GM23338 (cell line): ENCODE data around the gene MAP4. TPM values are rescaled to one million over a fixed set of nuclear protein-coding genes. Genes with fewer than 3 reads are reported as not detected.

Source experiments
- ATAC-seq: fragments of 200-7000 bp; cut with Tn5 transposase; 3 replicates; pipeline ENCODE4 v1.9.1; 2020
- DNase-seq: peaks from one replicate; pipeline ENCODE4 v3.0.0-alpha.2; 2015; ENCODE audit warnings: low spot score
- H2AFZ ChIP-seq: fragments of 200-600 bp; sonication (generic); 2 replicates; pipeline ENCODE4 v1.8.0; 2016; ENCODE audit warnings: antibody characterized with exemption, mild to moderate bottlenecking, moderate library complexity
- H3F3A ChIP-seq: fragments of 200-600 bp; sonication (generic); replicated peaks from 2 replicates; pipeline ENCODE4 v1.8.0; 2017; ENCODE audit warnings: antibody characterized with exemption, mixed run types, low read depth
- H3K27ac ChIP-seq: fragments of 200-600 bp; sonication (generic); 2 replicates; pipeline ENCODE4 v1.6.1; 2016; ENCODE audit warnings: low read depth
- H3K27me3 ChIP-seq: fragments of 200-600 bp; sonication (generic); 2 replicates; pipeline ENCODE4 v1.8.0; 2016; ENCODE audit warnings: mild to moderate bottlenecking, mixed run types, moderate library complexity; ENCODE audit not compliant: insufficient read depth
- H3K36me3 ChIP-seq: fragments of 200-600 bp; sonication (generic); 2 replicates; pipeline ENCODE4 v1.8.0; 2016; ENCODE audit warnings: mild to moderate bottlenecking; ENCODE audit not compliant: insufficient read depth
- H3K4me1 ChIP-seq: fragments of 200-600 bp; sonication (generic); 2 replicates; pipeline ENCODE4 v1.8.0; 2016; ENCODE audit warnings: mild to moderate bottlenecking, moderate library complexity; ENCODE audit not compliant: insufficient read depth
- H3K4me2 ChIP-seq: fragments of 200-600 bp; sonication (generic); 2 replicates; pipeline ENCODE4 v1.7.1; 2017; ENCODE audit warnings: mixed run types
- H3K4me3 ChIP-seq: fragments of 200-600 bp; sonication (generic); 2 replicates; pipeline ENCODE4 v1.6.1; 2016; ENCODE audit warnings: mixed run types
- H3K79me2 ChIP-seq: fragments of 200-600 bp; sonication (generic); replicated peaks from 2 replicates; pipeline ENCODE4 v1.8.0; 2017; ENCODE audit warnings: mild to moderate bottlenecking; ENCODE audit not compliant: insufficient read depth
- H3K9me2 ChIP-seq: fragments of 200-600 bp; sonication (generic); 2 replicates; pipeline ENCODE4 v1.8.0; 2017; ENCODE audit not compliant: insufficient read depth
- H4K20me1 ChIP-seq: fragments of 200-600 bp; sonication (generic); replicated peaks from 2 replicates; pipeline ENCODE4 v1.8.0; 2017; ENCODE audit warnings: mild to moderate bottlenecking; ENCODE audit not compliant: insufficient read depth
- H3K27ac Mint-ChIP-seq: 2 replicates; pipeline ENCODE4 v1.8.0; 2020; ENCODE audit warnings: inconsistent platforms, mild to moderate bottlenecking, moderate library complexity, mixed read lengths
- H3K27me3 Mint-ChIP-seq: 3 replicates; pipeline ENCODE4 v1.8.0; 2022; ENCODE audit warnings: low read depth, mild to moderate bottlenecking, moderate library complexity, mixed read lengths, inconsistent platforms; ENCODE audit not compliant: insufficient read depth, poor library complexity
- H3K36me3 Mint-ChIP-seq: 3 replicates; pipeline ENCODE4 v1.8.0; 2021; ENCODE audit warnings: low read depth, mild to moderate bottlenecking, inconsistent platforms, moderate library complexity, mixed read lengths
- H3K4me1 Mint-ChIP-seq: 3 replicates; pipeline ENCODE4 v1.8.0; 2020; ENCODE audit warnings: mild to moderate bottlenecking, inconsistent platforms, mixed read lengths
- H3K4me3 Mint-ChIP-seq: 3 replicates; pipeline ENCODE4 v1.8.0; 2021; ENCODE audit warnings: moderate library complexity, mild to moderate bottlenecking, inconsistent platforms, mixed read lengths
- H3K9me3 Mint-ChIP-seq: 3 replicates; pipeline ENCODE4 v1.8.0; 2020; ENCODE audit warnings: moderate library complexity, mild to moderate bottlenecking, inconsistent platforms, mixed read lengths
- CREB1 ChIP-seq: fragments of 250-450 bp; sonication (Bioruptor Pico); IDR thresholded peaks from 2 replicates; pipeline ENCODE4 v1.5.0; 2020; ENCODE audit warnings: low read depth, mild to moderate bottlenecking, moderate library complexity
- ETS1 ChIP-seq: IDR thresholded peaks from 2 replicates; pipeline ENCODE4 v1.6.1; 2016; ENCODE audit warnings: antibody characterized with exemption
- EZH2 ChIP-seq: fragments of 200-600 bp; sonication (generic); IDR thresholded peaks from one replicate; pipeline ENCODE4 v1.8.0; 2017; ENCODE audit warnings: antibody characterized with exemption, mild to moderate bottlenecking, low read depth; ENCODE audit not compliant: unreplicated experiment
- EZH2phosphoT487 ChIP-seq: fragments of 200-600 bp; sonication (generic); IDR thresholded peaks from one replicate; pipeline ENCODE4 v1.8.1; 2018; ENCODE audit warnings: antibody characterized with exemption; ENCODE audit not compliant: unreplicated experiment
- JUNB ChIP-seq: IDR thresholded peaks from one replicate; pipeline ENCODE4 v1.6.1; 2016; ENCODE audit warnings: antibody characterized with exemption; ENCODE audit not compliant: unreplicated experiment
- NANOG ChIP-seq: IDR thresholded peaks from 2 replicates; pipeline ENCODE4 v1.6.1; 2016; ENCODE audit warnings: antibody characterized with exemption, borderline replicate concordance
- POLR2AphosphoS5 ChIP-seq: IDR thresholded peaks from 2 replicates; pipeline ENCODE4 v1.6.1; 2016; ENCODE audit warnings: antibody characterized with exemption, low read depth
- STAT1 ChIP-seq: IDR thresholded peaks from one replicate; pipeline ENCODE4 v1.6.1; 2016; ENCODE audit warnings: antibody characterized with exemption; ENCODE audit not compliant: unreplicated experiment
- ZNF114 ChIP-seq: fragments of 250-450 bp; sonication (Bioruptor Pico); IDR thresholded peaks from 2 replicates; pipeline ENCODE4 v1.5.0; 2020; ENCODE audit warnings: mild to moderate bottlenecking, moderate library complexity
- ZNF331 ChIP-seq: fragments of 250-450 bp; sonication (Bioruptor Pico); IDR thresholded peaks from 2 replicates; pipeline ENCODE4 v1.5.0; 2020; ENCODE audit warnings: low read depth, mild to moderate bottlenecking, moderate library complexity
- polyA plus RNA-seq: library from polyadenylated mRNA; unstranded; fragments of >200 nt; fragmentation: Nextera tagmentation; extraction: Ambion mirVana; gene quantifications from 2 replicates; pipeline ENCODE4 v1.2.1, GENCODE V29; 2016
- total RNA-seq: library from RNA; depleted of rRNA; stranded (reverse); fragments of >200 nt; shearing (Covaris generic); gene quantifications from 2 replicates; pipeline ENCODE4 v1.2.3, GENCODE V29; 2014
- TF ChIP-seq, protein P1 (sequence below): fragments of 250-450 bp; sonication (Bioruptor Pico); IDR thresholded peaks from 2 replicates; pipeline ENCODE4 v1.5.0; 2020; ENCODE audit warnings: mild to moderate bottlenecking, moderate library complexity
- TF ChIP-seq, protein P2 (sequence below): IDR thresholded peaks from one replicate; pipeline ENCODE4 v1.6.1; 2018; ENCODE audit warnings: antibody characterized with exemption; ENCODE audit not compliant: unreplicated experiment
- TF ChIP-seq, protein P3 (sequence below), 2 experiments: fragments of 200-600 bp in 1 of 2; sonication (generic) in 1 of 2; conservative IDR thresholded peaks; 2 replicates each; pipeline versions ENCODE4 v1.5.1 to v1.6.1; 2016 to 2017; ENCODE audit warnings: antibody characterized with exemption in 2 of 2, low read depth in 2 of 2, mild to moderate bottlenecking in 2 of 2, moderate library complexity in 1 of 2

The MAP4 gene
- total and polyA plus RNA-seq, 2 experiments from 2014 or later: 103 to 113 TPM

DNA sequence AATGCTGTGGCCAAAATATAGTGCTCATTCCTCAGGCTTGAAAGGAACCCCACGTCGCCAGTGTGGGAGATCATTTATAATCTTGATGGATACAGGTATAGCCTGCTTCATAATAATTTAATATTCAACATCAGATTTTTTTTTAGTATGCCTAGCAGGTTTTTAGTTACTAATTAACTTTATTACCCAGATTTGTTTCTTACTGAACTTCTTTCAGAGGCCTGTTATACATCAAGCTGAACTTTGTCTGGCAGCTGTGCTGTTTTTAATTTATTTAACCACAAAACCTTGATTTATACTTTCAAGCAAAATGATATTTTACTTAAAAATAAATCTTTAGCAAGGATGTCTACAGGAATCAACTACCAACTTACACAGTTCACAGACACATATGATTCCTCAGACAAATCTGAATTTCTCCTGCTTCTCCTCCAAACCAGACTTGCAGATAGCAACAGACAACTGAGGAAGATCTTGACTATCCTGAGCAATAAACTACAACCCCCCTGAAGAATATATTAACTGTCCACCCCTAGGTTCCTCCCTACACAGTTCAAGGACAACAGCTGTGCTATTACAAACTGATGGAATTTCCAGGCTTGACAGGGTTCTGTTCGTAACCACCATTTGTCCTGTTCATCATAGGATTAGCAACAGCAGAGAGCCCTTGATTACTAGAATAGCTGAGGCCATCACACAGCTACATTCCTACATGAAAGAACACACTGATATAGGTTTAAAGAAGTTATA, 610 bp downstream of the MAP4 start:
- H3K27ac Mint-ChIP-seq: peak overlapping the region; percentile 80
- no peak overlapping the region for H3K4me3 Mint-ChIP-seq
- Histone ChIP-seq H3K9me2 (no peaks in the 10 kb centered on the region), H3F3A (no peaks in the 10 kb centered on the region; the same call in 1 of the 2 replicates), H3K27ac (peak overlapping the region; percentile 2; the same call in 1 of the 2 replicates), H3K4me2 (peak overlapping the region; percentile 24), H2AFZ (no peak overlapping the region), H3K27me3 (no peaks in the 10 kb centered on the region), H3K36me3 (no peaks in the 10 kb centered on the region), H3K4me3 (no peak overlapping the region), H3K79me2 (peaks cover 90% of the 10 kb centered on the region), H3K4me1 (peaks cover 36% of the 10 kb centered on the region), H4K20me1 (peaks cover 12% of the 10 kb centered on the region)
- 0 out of 3 replicates have a peak, but pooled peaks cover 2% of the 10 kb centered on the region for H3K9me3 Mint-ChIP-seq
- peaks cover 18% of the 10 kb centered on the region; the same call in 2 of the 3 replicates for H3K36me3 Mint-ChIP-seq
- peaks cover 9% of the 10 kb centered on the region for H3K27me3 Mint-ChIP-seq
- no peak for DNase-seq
- H3K4me1 Mint-ChIP-seq: peaks cover 44% of the 10 kb centered on the region
- TF ChIP-seq ZNF114 (CRISPR knock-in tag) (no peak), JUNB (no peak), NANOG (no peak), STAT1 (no peak), ZNF331 (no peak), CREB1 (CRISPR knock-in tag) (no peak), EZH2phosphoT487 (no peak), EZH2 (no peak), ETS1 (no peak), POLR2AphosphoS5 (no peak)
- TF ChIP-seq, protein P1, sequence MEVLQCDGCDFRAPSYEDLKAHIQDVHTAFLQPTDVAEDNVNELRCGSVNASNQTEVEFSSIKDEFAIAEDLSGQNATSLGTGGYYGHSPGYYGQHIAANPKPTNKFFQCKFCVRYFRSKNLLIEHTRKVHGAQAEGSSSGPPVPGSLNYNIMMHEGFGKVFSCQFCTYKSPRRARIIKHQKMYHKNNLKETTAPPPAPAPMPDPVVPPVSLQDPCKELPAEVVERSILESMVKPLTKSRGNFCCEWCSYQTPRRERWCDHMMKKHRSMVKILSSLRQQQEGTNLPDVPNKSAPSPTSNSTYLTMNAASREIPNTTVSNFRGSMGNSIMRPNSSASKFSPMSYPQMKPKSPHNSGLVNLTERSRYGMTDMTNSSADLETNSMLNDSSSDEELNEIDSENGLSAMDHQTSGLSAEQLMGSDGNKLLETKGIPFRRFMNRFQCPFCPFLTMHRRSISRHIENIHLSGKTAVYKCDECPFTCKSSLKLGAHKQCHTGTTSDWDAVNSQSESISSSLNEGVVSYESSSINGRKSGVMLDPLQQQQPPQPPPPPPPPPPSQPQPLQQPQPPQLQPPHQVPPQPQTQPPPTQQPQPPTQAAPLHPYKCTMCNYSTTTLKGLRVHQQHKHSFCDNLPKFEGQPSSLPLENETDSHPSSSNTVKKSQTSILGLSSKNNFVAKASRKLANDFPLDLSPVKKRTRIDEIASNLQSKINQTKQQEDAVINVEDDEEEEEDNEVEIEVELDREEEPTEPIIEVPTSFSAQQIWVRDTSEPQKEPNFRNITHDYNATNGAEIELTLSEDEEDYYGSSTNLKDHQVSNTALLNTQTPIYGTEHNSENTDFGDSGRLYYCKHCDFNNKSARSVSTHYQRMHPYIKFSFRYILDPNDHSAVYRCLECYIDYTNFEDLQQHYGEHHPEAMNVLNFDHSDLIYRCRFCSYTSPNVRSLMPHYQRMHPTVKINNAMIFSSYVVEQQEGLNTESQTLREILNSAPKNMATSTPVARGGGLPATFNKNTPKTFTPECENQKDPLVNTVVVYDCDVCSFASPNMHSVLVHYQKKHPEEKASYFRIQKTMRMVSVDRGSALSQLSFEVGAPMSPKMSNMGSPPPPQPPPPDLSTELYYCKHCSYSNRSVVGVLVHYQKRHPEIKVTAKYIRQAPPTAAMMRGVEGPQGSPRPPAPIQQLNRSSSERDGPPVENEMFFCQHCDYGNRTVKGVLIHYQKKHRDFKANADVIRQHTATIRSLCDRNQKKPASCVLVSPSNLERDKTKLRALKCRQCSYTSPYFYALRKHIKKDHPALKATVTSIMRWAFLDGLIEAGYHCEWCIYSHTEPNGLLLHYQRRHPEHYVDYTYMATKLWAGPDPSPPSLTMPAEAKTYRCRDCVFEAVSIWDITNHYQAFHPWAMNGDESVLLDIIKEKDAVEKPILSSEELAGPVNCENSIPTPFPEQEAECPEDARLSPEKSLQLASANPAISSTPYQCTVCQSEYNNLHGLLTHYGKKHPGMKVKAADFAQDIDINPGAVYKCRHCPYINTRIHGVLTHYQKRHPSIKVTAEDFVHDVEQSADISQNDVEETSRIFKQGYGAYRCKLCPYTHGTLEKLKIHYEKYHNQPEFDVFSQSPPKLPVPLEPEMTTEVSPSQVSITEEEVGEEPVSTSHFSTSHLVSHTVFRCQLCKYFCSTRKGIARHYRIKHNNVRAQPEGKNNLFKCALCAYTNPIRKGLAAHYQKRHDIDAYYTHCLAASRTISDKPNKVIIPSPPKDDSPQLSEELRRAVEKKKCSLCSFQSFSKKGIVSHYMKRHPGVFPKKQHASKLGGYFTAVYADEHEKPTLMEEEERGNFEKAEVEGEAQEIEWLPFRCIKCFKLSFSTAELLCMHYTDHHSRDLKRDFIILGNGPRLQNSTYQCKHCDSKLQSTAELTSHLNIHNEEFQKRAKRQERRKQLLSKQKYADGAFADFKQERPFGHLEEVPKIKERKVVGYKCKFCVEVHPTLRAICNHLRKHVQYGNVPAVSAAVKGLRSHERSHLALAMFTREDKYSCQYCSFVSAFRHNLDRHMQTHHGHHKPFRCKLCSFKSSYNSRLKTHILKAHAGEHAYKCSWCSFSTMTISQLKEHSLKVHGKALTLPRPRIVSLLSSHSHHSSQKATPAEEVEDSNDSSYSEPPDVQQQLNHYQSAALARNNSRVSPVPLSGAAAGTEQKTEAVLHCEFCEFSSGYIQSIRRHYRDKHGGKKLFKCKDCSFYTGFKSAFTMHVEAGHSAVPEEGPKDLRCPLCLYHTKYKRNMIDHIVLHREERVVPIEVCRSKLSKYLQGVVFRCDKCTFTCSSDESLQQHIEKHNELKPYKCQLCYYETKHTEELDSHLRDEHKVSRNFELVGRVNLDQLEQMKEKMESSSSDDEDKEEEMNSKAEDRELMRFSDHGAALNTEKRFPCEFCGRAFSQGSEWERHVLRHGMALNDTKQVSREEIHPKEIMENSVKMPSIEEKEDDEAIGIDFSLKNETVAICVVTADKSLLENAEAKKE (CRISPR knock-in tag): no peak
- TF ChIP-seq, protein P2, sequence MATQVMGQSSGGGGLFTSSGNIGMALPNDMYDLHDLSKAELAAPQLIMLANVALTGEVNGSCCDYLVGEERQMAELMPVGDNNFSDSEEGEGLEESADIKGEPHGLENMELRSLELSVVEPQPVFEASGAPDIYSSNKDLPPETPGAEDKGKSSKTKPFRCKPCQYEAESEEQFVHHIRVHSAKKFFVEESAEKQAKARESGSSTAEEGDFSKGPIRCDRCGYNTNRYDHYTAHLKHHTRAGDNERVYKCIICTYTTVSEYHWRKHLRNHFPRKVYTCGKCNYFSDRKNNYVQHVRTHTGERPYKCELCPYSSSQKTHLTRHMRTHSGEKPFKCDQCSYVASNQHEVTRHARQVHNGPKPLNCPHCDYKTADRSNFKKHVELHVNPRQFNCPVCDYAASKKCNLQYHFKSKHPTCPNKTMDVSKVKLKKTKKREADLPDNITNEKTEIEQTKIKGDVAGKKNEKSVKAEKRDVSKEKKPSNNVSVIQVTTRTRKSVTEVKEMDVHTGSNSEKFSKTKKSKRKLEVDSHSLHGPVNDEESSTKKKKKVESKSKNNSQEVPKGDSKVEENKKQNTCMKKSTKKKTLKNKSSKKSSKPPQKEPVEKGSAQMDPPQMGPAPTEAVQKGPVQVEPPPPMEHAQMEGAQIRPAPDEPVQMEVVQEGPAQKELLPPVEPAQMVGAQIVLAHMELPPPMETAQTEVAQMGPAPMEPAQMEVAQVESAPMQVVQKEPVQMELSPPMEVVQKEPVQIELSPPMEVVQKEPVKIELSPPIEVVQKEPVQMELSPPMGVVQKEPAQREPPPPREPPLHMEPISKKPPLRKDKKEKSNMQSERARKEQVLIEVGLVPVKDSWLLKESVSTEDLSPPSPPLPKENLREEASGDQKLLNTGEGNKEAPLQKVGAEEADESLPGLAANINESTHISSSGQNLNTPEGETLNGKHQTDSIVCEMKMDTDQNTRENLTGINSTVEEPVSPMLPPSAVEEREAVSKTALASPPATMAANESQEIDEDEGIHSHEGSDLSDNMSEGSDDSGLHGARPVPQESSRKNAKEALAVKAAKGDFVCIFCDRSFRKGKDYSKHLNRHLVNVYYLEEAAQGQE: no peak
- TF ChIP-seq, protein P3, sequence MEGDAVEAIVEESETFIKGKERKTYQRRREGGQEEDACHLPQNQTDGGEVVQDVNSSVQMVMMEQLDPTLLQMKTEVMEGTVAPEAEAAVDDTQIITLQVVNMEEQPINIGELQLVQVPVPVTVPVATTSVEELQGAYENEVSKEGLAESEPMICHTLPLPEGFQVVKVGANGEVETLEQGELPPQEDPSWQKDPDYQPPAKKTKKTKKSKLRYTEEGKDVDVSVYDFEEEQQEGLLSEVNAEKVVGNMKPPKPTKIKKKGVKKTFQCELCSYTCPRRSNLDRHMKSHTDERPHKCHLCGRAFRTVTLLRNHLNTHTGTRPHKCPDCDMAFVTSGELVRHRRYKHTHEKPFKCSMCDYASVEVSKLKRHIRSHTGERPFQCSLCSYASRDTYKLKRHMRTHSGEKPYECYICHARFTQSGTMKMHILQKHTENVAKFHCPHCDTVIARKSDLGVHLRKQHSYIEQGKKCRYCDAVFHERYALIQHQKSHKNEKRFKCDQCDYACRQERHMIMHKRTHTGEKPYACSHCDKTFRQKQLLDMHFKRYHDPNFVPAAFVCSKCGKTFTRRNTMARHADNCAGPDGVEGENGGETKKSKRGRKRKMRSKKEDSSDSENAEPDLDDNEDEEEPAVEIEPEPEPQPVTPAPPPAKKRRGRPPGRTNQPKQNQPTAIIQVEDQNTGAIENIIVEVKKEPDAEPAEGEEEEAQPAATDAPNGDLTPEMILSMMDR (conservative IDR thresholded peaks at IDR 0.05; ENCODE audit: low read depth in 2 of 2): no peak
- no peak; the same call in 2 of the 3 replicates for ATAC-seq
